ENCODE data around the gene GALNT2. TPM values are rescaled to one million over a fixed set of nuclear protein-coding genes. Genes with fewer than 3 reads are reported as not detected.

The GALNT2 gene
- total RNA-seq (2022): 136 and 141 TPM in 2 replicates
- Bru-seq, nascent RNA: percentile 87 among the genes with signal in this experiment
- BruChase-seq, experiment 1, labeled RNA remaining after a 6-hour chase: percentile 84 among the genes with signal in this experiment
- BruChase-seq, experiment 2, labeled RNA remaining after a 2-hour chase: percentile 78 among the genes with signal in this experiment
- long read RNA-seq, full-length matches to known transcripts: 26 of 51 reads
- long read RNA-seq, partial matches to known transcripts: 6 of 51 reads
- long read RNA-seq, other reads (novel, unspliced or antisense): 19 of 51 reads

DNA sequence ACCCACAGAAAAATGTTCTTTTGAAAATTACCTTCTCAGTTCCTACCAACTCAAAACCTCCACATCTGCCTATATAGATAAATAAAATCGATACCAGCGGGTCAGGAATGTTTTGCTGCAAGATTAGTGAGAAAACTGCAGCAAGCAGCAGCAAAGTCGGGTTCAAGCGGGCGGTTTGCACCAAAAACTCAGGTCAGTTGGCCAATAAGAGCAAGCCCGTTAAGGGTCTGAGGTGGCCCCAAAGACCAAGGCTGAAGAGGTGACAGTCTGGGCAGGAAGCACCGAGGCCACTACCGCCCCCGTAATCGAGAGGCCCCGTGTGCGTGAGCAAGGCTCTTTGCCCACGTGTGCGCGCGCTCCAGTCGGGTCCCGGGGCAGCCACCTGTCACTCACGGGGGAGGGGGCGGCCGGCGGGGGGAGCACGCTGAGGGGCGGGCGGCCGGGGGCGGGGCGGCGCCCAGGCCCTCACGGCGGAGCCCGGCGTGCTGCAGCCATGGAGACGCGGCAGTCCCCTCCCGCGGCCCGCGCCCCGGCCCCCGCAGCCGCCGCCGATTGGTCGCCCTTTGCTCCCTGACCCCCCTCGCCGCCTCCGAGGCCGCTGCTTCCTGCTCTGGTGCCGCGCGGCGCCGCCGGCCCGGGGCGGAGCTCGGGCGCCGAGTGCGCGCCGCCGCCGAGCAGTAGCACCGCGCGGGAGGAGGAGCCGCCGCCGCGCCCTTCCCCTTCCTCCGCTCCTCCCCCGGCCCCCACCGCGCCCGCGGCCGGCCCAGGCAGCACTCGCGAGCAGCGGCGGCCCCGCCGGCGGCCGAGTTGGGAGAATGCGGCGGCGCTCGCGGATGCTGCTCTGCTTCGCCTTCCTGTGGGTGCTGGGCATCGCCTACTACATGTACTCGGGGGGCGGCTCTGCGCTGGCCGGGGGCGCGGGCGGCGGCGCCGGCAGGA is at the start of gene GALNT2:
TSS of gene GALNT2 (plus strand) at position 773 of the 939 bp plus-strand sequence. CDS start at position 816, 43 bp downstream.
- Mint-ChIP-seq H3K9me3 (ENCODE audit: low read depth, unreplicated experiment) (peaks cover 10% of the 10 kb centered on the region), H3K27me3 (ENCODE audit: unreplicated experiment) (no peaks in the 10 kb centered on the region), H3K27ac (ENCODE audit: unreplicated experiment) (peak within 1 kb of the TSS; percentile 54), H3K36me3 (ENCODE audit: insufficient read depth, unreplicated experiment) (peaks cover 26% of the 10 kb centered on the region), H3K4me1 (ENCODE audit: low read depth, unreplicated experiment) (peaks cover 33% of the 10 kb centered on the region), H3K4me3 (ENCODE audit: low read depth, unreplicated experiment) (peak within 1 kb of the TSS; percentile 99)
- DNase-seq: peak; percentile 94
- intact Hi-C loops (cut with micrococcal nuclease; ENCODE audit: unreplicated experiment): loop anchor here (5.0 kb wide), 1 partner anchor 101 kb away; no protein-coding TSS in a partner anchor
- CTCF ChIA-PET: interaction anchor here (0.6 kb wide), 1 partner anchor 38 kb away, joined by 3 read pairs; no protein-coding TSS in a partner anchor
- TF ChIP-seq, protein P1, sequence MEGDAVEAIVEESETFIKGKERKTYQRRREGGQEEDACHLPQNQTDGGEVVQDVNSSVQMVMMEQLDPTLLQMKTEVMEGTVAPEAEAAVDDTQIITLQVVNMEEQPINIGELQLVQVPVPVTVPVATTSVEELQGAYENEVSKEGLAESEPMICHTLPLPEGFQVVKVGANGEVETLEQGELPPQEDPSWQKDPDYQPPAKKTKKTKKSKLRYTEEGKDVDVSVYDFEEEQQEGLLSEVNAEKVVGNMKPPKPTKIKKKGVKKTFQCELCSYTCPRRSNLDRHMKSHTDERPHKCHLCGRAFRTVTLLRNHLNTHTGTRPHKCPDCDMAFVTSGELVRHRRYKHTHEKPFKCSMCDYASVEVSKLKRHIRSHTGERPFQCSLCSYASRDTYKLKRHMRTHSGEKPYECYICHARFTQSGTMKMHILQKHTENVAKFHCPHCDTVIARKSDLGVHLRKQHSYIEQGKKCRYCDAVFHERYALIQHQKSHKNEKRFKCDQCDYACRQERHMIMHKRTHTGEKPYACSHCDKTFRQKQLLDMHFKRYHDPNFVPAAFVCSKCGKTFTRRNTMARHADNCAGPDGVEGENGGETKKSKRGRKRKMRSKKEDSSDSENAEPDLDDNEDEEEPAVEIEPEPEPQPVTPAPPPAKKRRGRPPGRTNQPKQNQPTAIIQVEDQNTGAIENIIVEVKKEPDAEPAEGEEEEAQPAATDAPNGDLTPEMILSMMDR (IDR thresholded peaks at IDR 0.05; ENCODE audit: unreplicated experiment): no peak
- no TSS peak for BruUV-seq (replicated peaks)

DNA sequence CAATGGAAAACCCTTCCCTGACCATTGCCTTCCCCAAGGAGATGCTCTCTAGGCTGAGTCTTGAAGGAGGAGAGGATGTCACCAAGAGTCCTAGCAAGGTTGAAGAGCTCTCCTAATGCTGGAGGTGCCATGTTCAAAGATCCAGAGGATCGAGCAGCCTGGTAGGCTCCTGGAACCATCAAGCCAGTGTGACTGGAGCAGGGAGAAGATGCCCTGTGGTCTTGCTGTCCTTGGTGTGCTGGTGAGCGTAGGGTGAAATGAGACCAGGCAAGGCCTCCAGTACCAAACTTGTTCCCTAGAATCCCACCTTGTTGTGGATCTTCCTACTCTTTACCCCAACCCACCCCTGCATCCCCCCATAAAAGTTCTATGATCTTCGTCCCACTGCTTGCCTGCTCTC is 46.6 kb upstream of the GALNT2 start:
- Mint-ChIP-seq H3K27ac (ENCODE audit: unreplicated experiment) (no peak overlapping the region), H3K4me1 (ENCODE audit: low read depth, unreplicated experiment) (no peaks in the 10 kb centered on the region), H3K9me3 (ENCODE audit: low read depth, unreplicated experiment) (peaks cover 9% of the 10 kb centered on the region), H3K36me3 (ENCODE audit: insufficient read depth, unreplicated experiment) (no peaks in the 10 kb centered on the region), H3K27me3 (ENCODE audit: unreplicated experiment) (peaks cover 48% of the 10 kb centered on the region), H3K4me3 (ENCODE audit: low read depth, unreplicated experiment) (no peak overlapping the region)
- TF ChIP-seq, protein P1 (IDR thresholded peaks at IDR 0.05; ENCODE audit: unreplicated experiment): no peak
- intact Hi-C loops (cut with micrococcal nuclease; ENCODE audit: unreplicated experiment): no loop called here
- no TSS peak for BruUV-seq (replicated peaks)
- no peak for DNase-seq
- CTCF ChIA-PET: no interaction called here

DNA sequence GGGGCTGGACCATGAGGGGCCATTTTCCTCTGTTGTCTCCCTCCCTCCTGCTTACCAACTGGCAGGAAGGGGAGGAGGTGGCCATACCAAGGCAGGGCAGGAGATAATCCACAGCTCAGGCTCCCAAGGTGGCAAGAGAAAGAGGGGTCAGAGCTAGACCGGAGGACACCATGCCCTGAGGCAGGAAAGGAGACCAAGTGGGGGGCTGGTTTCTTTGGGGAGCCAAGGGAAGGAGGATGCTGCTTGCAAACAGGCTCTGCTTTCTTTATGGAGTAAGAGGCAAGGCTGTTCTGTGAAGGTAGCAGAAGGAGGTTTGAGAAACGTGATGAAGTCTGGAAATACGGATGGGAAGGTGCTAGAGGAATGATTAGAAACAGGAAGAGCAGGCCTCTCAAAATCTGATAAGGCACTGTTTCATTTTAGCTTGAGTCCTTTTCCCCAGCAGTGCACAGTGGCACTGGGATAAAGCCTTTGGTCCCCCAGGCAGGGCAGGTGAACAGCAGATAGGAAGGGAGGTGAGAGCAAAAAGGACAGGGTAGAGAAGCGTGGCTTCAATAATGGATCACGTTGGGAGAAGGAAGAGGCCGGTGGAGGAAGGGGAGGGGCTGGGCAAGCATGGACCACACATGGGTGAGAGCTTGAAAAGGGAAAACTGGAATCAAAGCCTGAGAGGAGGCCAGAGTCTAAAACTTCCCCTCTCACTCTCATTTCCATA is 44.2 kb upstream of the GALNT2 start:
- Mint-ChIP-seq H3K27ac (ENCODE audit: unreplicated experiment) (no peak overlapping the region), H3K36me3 (ENCODE audit: insufficient read depth, unreplicated experiment) (no peaks in the 10 kb centered on the region), H3K4me1 (ENCODE audit: low read depth, unreplicated experiment) (no peaks in the 10 kb centered on the region), H3K9me3 (ENCODE audit: low read depth, unreplicated experiment) (peaks cover 14% of the 10 kb centered on the region), H3K4me3 (ENCODE audit: low read depth, unreplicated experiment) (no peak overlapping the region), H3K27me3 (ENCODE audit: unreplicated experiment) (peaks cover 55% of the 10 kb centered on the region)
- no TSS peak for BruUV-seq (replicated peaks)
- TF ChIP-seq, protein P1 (IDR thresholded peaks at IDR 0.05; ENCODE audit: unreplicated experiment): no peak
- CTCF ChIA-PET: no interaction called here
- no peak for DNase-seq
- intact Hi-C loops (cut with micrococcal nuclease; ENCODE audit: unreplicated experiment): no loop called here

DNA sequence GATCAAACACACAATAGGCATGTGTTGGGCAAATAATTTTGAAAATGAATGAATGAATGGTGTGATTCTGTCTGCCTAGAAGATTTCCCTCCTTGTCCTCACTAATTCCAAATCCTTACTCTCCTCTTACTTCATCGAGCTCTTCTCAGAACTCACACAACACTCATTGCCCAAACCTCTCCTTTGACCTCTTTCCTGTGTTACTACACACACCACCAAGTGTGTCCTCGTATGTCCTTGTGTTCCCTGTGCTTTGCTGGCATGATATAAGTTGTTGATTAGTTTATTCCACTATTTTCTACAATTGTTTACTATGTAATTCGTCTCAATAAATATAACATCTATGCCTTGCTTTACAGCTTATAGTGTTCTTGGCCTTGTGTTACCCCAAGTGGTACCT is 41.4 kb upstream of the GALNT2 start:
- DNase-seq: no peak
- TF ChIP-seq, protein P1 (IDR thresholded peaks at IDR 0.05; ENCODE audit: unreplicated experiment): no peak
- H3K27me3 Mint-ChIP-seq (ENCODE audit: unreplicated experiment): peaks cover 48% of the 10 kb centered on the region
- CTCF ChIA-PET: no interaction called here
- no peak overlapping the region for H3K27ac Mint-ChIP-seq (ENCODE audit: unreplicated experiment)
- H3K36me3 Mint-ChIP-seq (ENCODE audit: insufficient read depth, unreplicated experiment): no peaks in the 10 kb centered on the region
- intact Hi-C loops (cut with micrococcal nuclease; ENCODE audit: unreplicated experiment): no loop called here
- peaks cover 14% of the 10 kb centered on the region for H3K9me3 Mint-ChIP-seq (ENCODE audit: low read depth, unreplicated experiment)
- no TSS peak for BruUV-seq (replicated peaks)
- H3K4me1 Mint-ChIP-seq (ENCODE audit: low read depth, unreplicated experiment): peaks cover 1% of the 10 kb centered on the region
- H3K4me3 Mint-ChIP-seq (ENCODE audit: low read depth, unreplicated experiment): no peak overlapping the region

All from Calu3 (cell line).